ENCODE measurements around the gene DUSP9. TPM values are rescaled to one million over a fixed set of nuclear protein-coding genes. Genes with fewer than 3 reads are reported as not detected.
"Not testable (repeated sequence)": the region's sequence is repeated elsewhere in the genome, so short reads cannot be mapped to it uniquely, and the experiment has no call there.

Gene DUSP9
- total and polyA plus RNA-seq, 12 donors: 0.11 to 15.9 (median 0.24) TPM; not detected in 6

DNA sequence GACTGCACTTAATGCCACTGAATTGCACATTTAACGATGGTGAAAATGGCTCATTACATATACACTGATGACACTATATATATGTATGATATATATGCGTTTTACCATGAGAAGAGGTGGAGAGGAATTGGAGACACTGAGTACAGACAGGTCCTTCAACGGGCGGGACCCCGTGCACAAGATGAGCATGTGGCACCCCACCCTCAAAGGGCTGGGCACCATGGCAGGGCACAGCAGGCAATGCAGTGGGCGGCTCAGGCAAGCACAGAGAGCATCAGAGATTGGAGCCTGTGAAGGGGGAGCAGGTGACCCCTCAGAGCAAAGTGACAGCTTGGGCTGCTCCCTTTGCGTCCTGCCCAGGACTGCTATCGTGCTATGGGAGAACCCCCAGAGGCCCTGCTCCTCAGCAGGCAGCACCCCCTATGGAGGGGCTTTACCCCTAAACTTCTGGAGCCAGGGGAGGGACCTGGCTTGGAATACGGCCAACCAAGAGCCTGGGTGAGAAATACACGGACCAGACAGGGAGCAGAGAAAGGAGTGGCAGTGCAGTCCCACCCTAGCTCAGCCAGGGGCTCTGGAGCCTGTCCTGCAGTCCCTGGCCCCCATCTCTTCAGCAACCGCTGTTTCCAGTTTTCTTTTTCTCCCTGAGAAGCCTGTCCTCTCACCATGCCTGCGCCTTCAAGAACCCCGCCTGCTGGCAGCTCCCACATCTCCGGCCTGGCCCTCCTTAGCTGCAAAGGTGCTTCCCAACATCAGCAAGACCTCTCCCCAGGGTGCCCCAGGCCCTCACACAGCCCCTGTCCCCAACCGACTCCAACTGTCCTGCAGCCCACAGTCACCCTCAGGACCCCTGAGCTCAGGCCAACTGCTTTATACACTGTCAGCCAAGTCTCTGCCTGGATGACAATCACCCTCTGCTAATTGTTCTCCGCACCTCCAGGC is 51.2 kb downstream of the DUSP9 start:
- H3K9me3 ChIP-seq (replicated peaks in 1 of 3): no peaks in the 10 kb centered on the region
- TF ChIP-seq CTCF (IDR thresholded peaks at IDR 0.05): no peak
- no peak for TF ChIP-seq POLR2A (IDR thresholded peaks at IDR 0.05)
- peaks cover 0 to 16% of the 10 kb centered on the region in 2 donors for H3K36me3 ChIP-seq (replicated peaks in 1 of 2)
- H3K27ac ChIP-seq: no peak overlapping the region
- no peak for DNase-seq
- intact Hi-C loops (cut with DNase I): no loop called here
- H3K27me3 ChIP-seq: no peaks in the 10 kb centered on the region
- no peak overlapping the region for H3K4me3 ChIP-seq
- WGBS, 4 donors: 80 to 92% (median 91%) methylated on average over 7 to 14 of the region's 16 CpGs
- peaks cover 0 to 4% of the 10 kb centered on the region in 2 donors for H3K4me1 ChIP-seq (replicated peaks in 1 of 2)

GRCh38 chrX:153699210-153699783 is 52.3 kb downstream of the DUSP9 start:
- DNase-seq: peak in 1 of 7 donors; percentile 23
- H3K4me3 ChIP-seq; H3K27me3 ChIP-seq; H3K4me1 ChIP-seq (replicated peaks in 1 of 2); intact Hi-C loops (cut with DNase I); H3K9me3 ChIP-seq (replicated peaks in 1 of 3): not testable (repeated sequence)
- WGBS, 4 donors: 59 to 73% (median 64%) methylated on average over 5 to 16 of the region's 16 CpGs
- peaks cover 0 to 16% of the 10 kb centered on the region in 2 donors for H3K36me3 ChIP-seq (replicated peaks in 1 of 2)
- peak overlapping the region in 3 of 5 donors; percentile 8 to 83 (median 82) for H3K27ac ChIP-seq

DNA sequence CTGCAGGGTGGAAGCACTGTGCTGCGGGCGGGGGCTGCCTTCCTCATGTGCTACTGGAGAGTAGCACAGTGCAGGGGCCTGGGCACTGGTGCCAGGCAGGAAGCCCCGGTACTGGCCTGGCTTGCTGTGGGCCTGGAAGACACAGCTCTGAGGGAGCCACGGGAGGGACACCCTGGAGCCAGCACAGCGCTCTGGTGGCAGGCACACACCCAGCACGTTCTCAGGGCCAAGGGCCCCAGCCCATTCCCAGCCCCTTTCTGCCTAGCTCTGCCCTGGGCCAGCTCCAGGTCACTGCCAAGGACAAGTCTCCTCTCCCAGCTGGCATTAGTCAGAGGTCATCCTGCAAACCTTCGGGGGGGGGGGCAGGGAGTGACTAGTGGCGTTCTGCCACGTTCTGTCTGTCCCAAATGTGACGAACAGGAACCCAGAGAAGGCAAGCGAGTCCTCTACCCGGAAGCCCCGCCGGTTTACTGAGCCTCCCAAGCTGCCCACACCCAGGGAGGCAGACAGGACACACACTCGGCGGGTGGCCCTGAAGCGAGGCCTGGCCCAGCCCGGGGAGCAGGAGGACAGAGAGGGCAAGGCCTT is 52.9 kb downstream of the DUSP9 start:
- peak in 6 of 7 donors; percentile 66 to 84 (median 80) for DNase-seq
- Histone ChIP-seq H3K27ac (peak overlapping the region in 4 of 5 donors; percentile 41 to 83 (median 73)), H3K36me3 (replicated peaks in 1 of 2) (peaks cover 0 to 16% of the 10 kb centered on the region in 2 donors)
- intact Hi-C loops (cut with DNase I); H3K27me3 ChIP-seq; H3K4me1 ChIP-seq (replicated peaks in 1 of 2); H3K4me3 ChIP-seq; H3K9me3 ChIP-seq (replicated peaks in 1 of 3): not testable (repeated sequence)
- 39 to 55% (median 54%) methylated on average over 2 to 18 of the region's 18 CpGs; no CpG with 5 or more reads in 1 of the 4 donors for whole genome bisulfite sequencing, 4 donors
- TF ChIP-seq POLR2A (IDR thresholded peaks at IDR 0.05): peak in 1 of 2 donors; percentile 35

GRCh38 chrX:153700376-153700945 is 53.5 kb downstream of the DUSP9 start:
- 44 to 72% (median 66%) methylated on average over 2 to 15 of the region's 15 CpGs for WGBS, 4 donors
- Histone ChIP-seq H3K4me1 (replicated peaks in 1 of 2) (peaks cover 0 to 4% of the 10 kb centered on the region in 2 donors), H3K27me3 (no peaks in the 10 kb centered on the region), H3K27ac (peak overlapping the region in 4 of 5 donors; percentile 41 to 83 (median 73)), H3K36me3 (replicated peaks in 1 of 2) (peaks cover 0 to 16% of the 10 kb centered on the region in 2 donors), H3K4me3 (no peak overlapping the region), H3K9me3 (replicated peaks in 1 of 3) (no peaks in the 10 kb centered on the region)
- DNase-seq: peak in 2 of 7 donors; percentile 37 to 55
- intact Hi-C loops (cut with DNase I): no loop called here
- TF ChIP-seq POLR2A (IDR thresholded peaks at IDR 0.05) (no peak), CTCF (IDR thresholded peaks at IDR 0.05) (no peak)

Small RNA genes lying within 50 kb of the gene (small RNA-seq; reads per million reads assigned to genes)
- gene RN7SL687P: 0 reads per million in 2 donors

Other genes starting within 250 kb of the DUSP9 start
- under 1 TPM in 5 of 9 donors, not detected in 4; 0.07 to 0.27 (median 0.13) TPM for gene PNMA6E, start 245.9 kb upstream of the DUSP9 start, total RNA-seq
- gene PNMA6E, start 245.9 kb upstream of the DUSP9 start, polyA plus RNA-seq: under 1 TPM in 2 of 3 donors, not detected in 1; 0.16 to 0.20 TPM
- gene ZFP92, start 235.7 kb upstream of the DUSP9 start, total RNA-seq: 1 to 10 TPM; 2.6 to 7.5 (median 4.1) TPM
- gene ZFP92, start 235.7 kb upstream of the DUSP9 start, polyA plus RNA-seq: 1 to 10 TPM in 1 of 3 donors, under 1 TPM in 2; 0.71 to 4.2 (median 0.97) TPM
- 1 to 10 TPM in 3 of 9 donors, under 1 TPM in 5, not detected in 1; 0.28 to 4.3 (median 0.63) TPM for gene TREX2, start 201.1 kb upstream of the DUSP9 start, total RNA-seq
- 1 to 10 TPM in 2 of 3 donors, not detected in 1; 1.7 to 1.8 TPM for gene TREX2, start 201.1 kb upstream of the DUSP9 start, polyA plus RNA-seq
- 10 to 100 TPM; 13.0 to 46.3 (median 19.3) TPM for gene HAUS7, start 176.6 kb upstream of the DUSP9 start, total RNA-seq
- 100 to 1,000 TPM in 1 of 3 donors, 10 to 100 TPM in 1, 1 to 10 TPM in 1; 7.3 to 111 (median 59.1) TPM for gene HAUS7, start 176.6 kb upstream of the DUSP9 start, polyA plus RNA-seq
- gene BGN, start 152.2 kb upstream of the DUSP9 start, total RNA-seq: 100 to 1,000 TPM in 7 of 9 donors, 10 to 100 TPM in 2; 18.9 to 338 (median 254) TPM
- gene BGN, start 152.2 kb upstream of the DUSP9 start, polyA plus RNA-seq: 100 to 1,000 TPM; 176 to 598 (median 240) TPM
- gene ATP2B3, start 129.6 kb upstream of the DUSP9 start, total RNA-seq: 10 to 100 TPM in 8 of 9 donors, 1 to 10 TPM in 1; 1.1 to 46.4 (median 19.9) TPM
- 10 to 100 TPM in 2 of 3 donors, 1 to 10 TPM in 1; 9.8 to 15.3 (median 13.6) TPM for gene ATP2B3, start 129.6 kb upstream of the DUSP9 start, polyA plus RNA-seq
- 10 to 100 TPM; 13.2 to 36.7 (median 24.1) TPM for gene CCNQ, start 48.1 kb upstream of the DUSP9 start, total RNA-seq
- 10 to 100 TPM; 18.7 to 48.5 (median 38.1) TPM for gene CCNQ, start 48.1 kb upstream of the DUSP9 start, polyA plus RNA-seq
- gene PNCK, start 26.6 kb downstream of the DUSP9 start, total RNA-seq: 1 to 10 TPM in 3 of 9 donors, under 1 TPM in 4, not detected in 2; 0.48 to 2.7 (median 1.00) TPM
- gene PNCK, start 26.6 kb downstream of the DUSP9 start, polyA plus RNA-seq: 1 to 10 TPM in 2 of 3 donors, under 1 TPM in 1; 0.42 to 6.5 (median 1.9) TPM
- gene SLC6A8, start 40.7 kb downstream of the DUSP9 start, total RNA-seq: 100 to 1,000 TPM in 4 of 9 donors, 10 to 100 TPM in 4, 1 to 10 TPM in 1; 3.1 to 136 (median 71.0) TPM
- 100 to 1,000 TPM in 1 of 3 donors, 10 to 100 TPM in 2; 51.8 to 118 (median 63.0) TPM for gene SLC6A8, start 40.7 kb downstream of the DUSP9 start, polyA plus RNA-seq
- 100 to 1,000 TPM; 168 to 343 (median 285) TPM for gene BCAP31, start 77.2 kb downstream of the DUSP9 start, total RNA-seq
- gene BCAP31, start 77.2 kb downstream of the DUSP9 start, polyA plus RNA-seq: 100 to 1,000 TPM; 121 to 274 (median 218) TPM
- gene ABCD1, start 77.7 kb downstream of the DUSP9 start, total RNA-seq: 10 to 100 TPM; 29.6 to 78.0 (median 51.0) TPM
- 10 to 100 TPM; 29.7 to 58.6 (median 42.3) TPM for gene ABCD1, start 77.7 kb downstream of the DUSP9 start, polyA plus RNA-seq
- gene PLXNB3, start 117.0 kb downstream of the DUSP9 start, total RNA-seq: 100 to 1,000 TPM in 1 of 9 donors, 10 to 100 TPM in 7, 1 to 10 TPM in 1; 1.1 to 103 (median 34.9) TPM
- gene PLXNB3, start 117.0 kb downstream of the DUSP9 start, polyA plus RNA-seq: 100 to 1,000 TPM in 1 of 3 donors, 10 to 100 TPM in 2; 21.7 to 119 (median 87.3) TPM
- 1 to 10 TPM in 5 of 9 donors, under 1 TPM in 3, not detected in 1; 0.14 to 2.9 (median 1.3) TPM for gene SRPK3, start 133.8 kb downstream of the DUSP9 start, total RNA-seq
- gene SRPK3, start 133.8 kb downstream of the DUSP9 start, polyA plus RNA-seq: 10 to 100 TPM in 1 of 3 donors, 1 to 10 TPM in 1, under 1 TPM in 1; 0.31 to 20.5 (median 4.9) TPM
- 100 to 1,000 TPM in 2 of 9 donors, 10 to 100 TPM in 7; 68.4 to 144 (median 83.1) TPM for gene IDH3G, start 147.2 kb downstream of the DUSP9 start, total RNA-seq
- gene IDH3G, start 147.2 kb downstream of the DUSP9 start, polyA plus RNA-seq: 100 to 1,000 TPM in 2 of 3 donors, 10 to 100 TPM in 1; 73.9 to 112 (median 111) TPM
- gene SSR4, start 147.5 kb downstream of the DUSP9 start, total RNA-seq: 100 to 1,000 TPM; 162 to 609 (median 366) TPM
- gene SSR4, start 147.5 kb downstream of the DUSP9 start, polyA plus RNA-seq: 1,000 to 10,000 TPM in 1 of 3 donors, 100 to 1,000 TPM in 2; 195 to 1,349 (median 921) TPM
- 1 to 10 TPM in 8 of 9 donors, under 1 TPM in 1; 0.69 to 8.8 (median 3.4) TPM for gene PDZD4, start 183.3 kb downstream of the DUSP9 start, total RNA-seq
- gene PDZD4, start 183.3 kb downstream of the DUSP9 start, polyA plus RNA-seq: 10 to 100 TPM in 1 of 3 donors, 1 to 10 TPM in 2; 3.0 to 39.2 (median 9.5) TPM
- 10 to 100 TPM in 3 of 9 donors, 1 to 10 TPM in 4, under 1 TPM in 2; 0.52 to 50.1 (median 2.7) TPM for gene L1CAM, start 239.0 kb downstream of the DUSP9 start, total RNA-seq
- 10 to 100 TPM in 2 of 3 donors, 1 to 10 TPM in 1; 8.9 to 34.1 (median 14.5) TPM for gene L1CAM, start 239.0 kb downstream of the DUSP9 start, polyA plus RNA-seq